GM21381 (cell line): ENCODE measurements around the gene BST2.

Experiments used
- ATAC-seq: cut with Tn5 transposase; IDR thresholded peaks from one replicate; pipeline ENCODE4 v1.9.1; 2021; ENCODE audit warnings: mild to moderate bottlenecking, moderate library complexity; ENCODE audit not compliant: unreplicated experiment

The BST2 gene

GRCh38 chr19:17419621-17420474 is 14.4 kb upstream of the BST2 start, which contains the start of gene MVB12A:
Gene MVB12A, plus strand, starts transcription at chr19:17420047. Its CDS starts 89 bp downstream, at chr19:17420136.
- ATAC-seq = peak; percentile 88

GRCh38 chr19:17419154-17419620 is 13.8 kb upstream of the BST2 start:
- ATAC-seq = no peak

- ATAC-seq = no peak
Measured at GRCh38 chr19:17418710-17419109, 13.3 kb upstream of the BST2 start.

GRCh38 chr19:17415121-17415520 is 9.7 kb upstream of the BST2 start:
- no peak for ATAC-seq

- ATAC-seq = no peak
Measured at GRCh38 chr19:17414097-17414496, 8.7 kb upstream of the BST2 start.

GRCh38 chr19:17411801-17412200 is 6.4 kb upstream of the BST2 start:
- no peak for ATAC-seq

- no peak for ATAC-seq
Measured at GRCh38 chr19:17409990-17410389, 4.6 kb upstream of the BST2 start.

GRCh38 chr19:17406887-17407196 is 1.4 kb upstream of the BST2 start:
- ATAC-seq = no peak

- peak; percentile 13 for ATAC-seq
Measured at GRCh38 chr19:17406046-17406886, 836 bp upstream of the BST2 start.

- ATAC-seq = no peak
Measured at GRCh38 chr19:17404621-17405249, 695 bp downstream of the BST2 start.

GRCh38 chr19:17404015-17404414 is 1.4 kb downstream of the BST2 start:
- no peak for ATAC-seq

GRCh38 chr19:17402982-17403855 is 2.2 kb downstream of the BST2 start:
- ATAC-seq = no peak

GRCh38 chr19:17401628-17402027 is 3.8 kb downstream of the BST2 start:
- ATAC-seq = no peak

- no peak for ATAC-seq
Measured at GRCh38 chr19:17398902-17399527, 6.4 kb downstream of the BST2 start.

GRCh38 chr19:17394891-17395415 is 10.5 kb downstream of the BST2 start:
- no peak for ATAC-seq

- ATAC-seq = no peak
Measured at GRCh38 chr19:17393914-17394313, 11.5 kb downstream of the BST2 start, which contains the start of gene CCDC194. Gene CCDC194, minus strand, starts transcription at chr19:17394196. Its CDS starts 38 bp downstream, at chr19:17394158.

GRCh38 chr19:17393002-17393401 is 12.4 kb downstream of the BST2 start:
- no peak for ATAC-seq

- ATAC-seq = no peak
Measured at GRCh38 chr19:17391371-17392151, 13.9 kb downstream of the BST2 start.
